A673 (cell line): ENCODE measurements around the gene RGS17.

Source experiments
- CTCF ChIP-seq: fragments of 300-800, 200-600 bp; sonication (generic); conservative IDR thresholded peaks from 2 replicates; pipeline ENCODE4 v1.5.1; 2017; ENCODE audit warnings: low read depth, mild to moderate bottlenecking, antibody characterized with exemption, low read length, moderate library complexity, mixed read lengths
- EZH2 ChIP-seq: fragments of 200-600 bp; sonication (generic); IDR thresholded peaks from 2 replicates; pipeline ENCODE4 v1.6.1; 2017; ENCODE audit warnings: borderline replicate concordance, low read depth, mild to moderate bottlenecking, mixed read lengths, antibody characterized with exemption, low read length; ENCODE audit not compliant: poor library complexity, severe bottlenecking

GRCh38 chr6:153024709-153025017, 106.4 kb downstream of the RGS17 start:
- TF ChIP-seq CTCF (0 out of 2 replicates have a peak, but pooled peaks have one; percentile 7), EZH2 (no peak)
